Measurements from ENCODE around the gene FEV. TPM values are rescaled to one million over a fixed set of nuclear protein-coding genes. Genes with fewer than 3 reads are reported as not detected.

FEV gene
- total RNA-seq, 2 donors from 2014 or later = not detected

- no peak for DNase-seq
- TF ChIP-seq, protein P1, sequence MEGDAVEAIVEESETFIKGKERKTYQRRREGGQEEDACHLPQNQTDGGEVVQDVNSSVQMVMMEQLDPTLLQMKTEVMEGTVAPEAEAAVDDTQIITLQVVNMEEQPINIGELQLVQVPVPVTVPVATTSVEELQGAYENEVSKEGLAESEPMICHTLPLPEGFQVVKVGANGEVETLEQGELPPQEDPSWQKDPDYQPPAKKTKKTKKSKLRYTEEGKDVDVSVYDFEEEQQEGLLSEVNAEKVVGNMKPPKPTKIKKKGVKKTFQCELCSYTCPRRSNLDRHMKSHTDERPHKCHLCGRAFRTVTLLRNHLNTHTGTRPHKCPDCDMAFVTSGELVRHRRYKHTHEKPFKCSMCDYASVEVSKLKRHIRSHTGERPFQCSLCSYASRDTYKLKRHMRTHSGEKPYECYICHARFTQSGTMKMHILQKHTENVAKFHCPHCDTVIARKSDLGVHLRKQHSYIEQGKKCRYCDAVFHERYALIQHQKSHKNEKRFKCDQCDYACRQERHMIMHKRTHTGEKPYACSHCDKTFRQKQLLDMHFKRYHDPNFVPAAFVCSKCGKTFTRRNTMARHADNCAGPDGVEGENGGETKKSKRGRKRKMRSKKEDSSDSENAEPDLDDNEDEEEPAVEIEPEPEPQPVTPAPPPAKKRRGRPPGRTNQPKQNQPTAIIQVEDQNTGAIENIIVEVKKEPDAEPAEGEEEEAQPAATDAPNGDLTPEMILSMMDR (conservative IDR thresholded peaks at IDR 0.05) = no peak
- Histone ChIP-seq H3K4me3 (ENCODE audit: low read length) (no peak overlapping the region), H3K9ac (ENCODE audit: extremely low read depth, low read length, poor library complexity, severe bottlenecking) (no peak overlapping the region), H3K4me1 (ENCODE audit: control insufficient read depth, insufficient read depth, low read length) (no peaks in the 10 kb centered on the region), H3K9me3 (ENCODE audit: control insufficient read depth, low read length) (no peaks in the 10 kb centered on the region), H3K27ac (ENCODE audit: low read depth, low read length) (no peak overlapping the region), H3K27me3 (ENCODE audit: control insufficient read depth, insufficient read depth, low read length, poor library complexity, severe bottlenecking) (peaks cover 14% of the 10 kb centered on the region), H3K36me3 (ENCODE audit: control insufficient read depth, insufficient read depth, low read length) (no peaks in the 10 kb centered on the region)
- 84 to 88% methylated on average over 4 to 11 of the region's 11 CpGs for WGBS, 2 experiments (ENCODE audit: insufficient coverage in 1 of 2, insufficient read length in 1 of 2)
- H3K36me3 Mint-ChIP-seq (ENCODE audit: low read depth) = no peaks in the 10 kb centered on the region
- H3K9me3 Mint-ChIP-seq = no peaks in the 10 kb centered on the region
- H3K27me3 Mint-ChIP-seq (ENCODE audit: insufficient read depth) = peaks cover 25% of the 10 kb centered on the region
- H3K4me1 Mint-ChIP-seq = no peaks in the 10 kb centered on the region
- H3K4me3 Mint-ChIP-seq = no peak overlapping the region
- no peak overlapping the region for H3K27ac Mint-ChIP-seq
Measured at GRCh38 chr2:219020604-219021365, 35.8 kb upstream of the FEV start.

GRCh38 chr2:219019436-219019835 lies 34.5 kb upstream of the FEV start:
- no peaks in the 10 kb centered on the region for H3K36me3 Mint-ChIP-seq (ENCODE audit: low read depth)
- H3K4me3 Mint-ChIP-seq = no peak overlapping the region
- TF ChIP-seq, protein P1 (conservative IDR thresholded peaks at IDR 0.05) = no peak
- H3K9me3 Mint-ChIP-seq = no peaks in the 10 kb centered on the region
- no peaks in the 10 kb centered on the region for H3K4me1 Mint-ChIP-seq
- Histone ChIP-seq H3K36me3 (ENCODE audit: control insufficient read depth, insufficient read depth, low read length) (no peaks in the 10 kb centered on the region), H3K9ac (ENCODE audit: extremely low read depth, low read length, poor library complexity, severe bottlenecking) (no peak overlapping the region), H3K27me3 (ENCODE audit: control insufficient read depth, insufficient read depth, low read length, poor library complexity, severe bottlenecking) (peaks cover 28% of the 10 kb centered on the region), H3K4me1 (ENCODE audit: control insufficient read depth, insufficient read depth, low read length) (no peaks in the 10 kb centered on the region), H3K9me3 (ENCODE audit: control insufficient read depth, low read length) (no peaks in the 10 kb centered on the region), H3K27ac (ENCODE audit: low read depth, low read length) (no peak overlapping the region), H3K4me3 (ENCODE audit: low read length) (no peak overlapping the region)
- H3K27ac Mint-ChIP-seq = no peak overlapping the region
- 82 to 91% methylated on average over 2 to 6 of the region's 6 CpGs for WGBS, 2 experiments (ENCODE audit: insufficient coverage in 1 of 2, insufficient read length in 1 of 2)
- DNase-seq = no peak
- H3K27me3 Mint-ChIP-seq (ENCODE audit: insufficient read depth) = peaks cover 38% of the 10 kb centered on the region

GRCh38 chr2:219018726-219019125 lies 33.7 kb upstream of the FEV start:
- H3K36me3 ChIP-seq (ENCODE audit: control insufficient read depth, insufficient read depth, low read length) = no peaks in the 10 kb centered on the region
- WGBS, 2 experiments (ENCODE audit: insufficient coverage in 1 of 2, insufficient read length in 1 of 2) = 94 to 95% methylated on average over 8 to 10 of the region's 10 CpGs
- Mint-ChIP-seq H3K9me3 (no peaks in the 10 kb centered on the region), H3K4me3 (no peak overlapping the region), H3K27me3 (ENCODE audit: insufficient read depth) (peaks cover 45% of the 10 kb centered on the region), H3K4me1 (no peaks in the 10 kb centered on the region), H3K27ac (no peak overlapping the region), H3K36me3 (ENCODE audit: low read depth) (no peaks in the 10 kb centered on the region)
- no peaks in the 10 kb centered on the region for H3K9me3 ChIP-seq (ENCODE audit: control insufficient read depth, low read length)
- no peak overlapping the region for H3K27ac ChIP-seq (ENCODE audit: low read depth, low read length)
- no peak for DNase-seq
- H3K27me3 ChIP-seq (ENCODE audit: control insufficient read depth, insufficient read depth, low read length, poor library complexity, severe bottlenecking) = peaks cover 35% of the 10 kb centered on the region
- no peak overlapping the region for H3K9ac ChIP-seq (ENCODE audit: extremely low read depth, low read length, poor library complexity, severe bottlenecking)
- TF ChIP-seq, protein P1 (conservative IDR thresholded peaks at IDR 0.05) = no peak
- H3K4me3 ChIP-seq (ENCODE audit: low read length) = no peak overlapping the region
- no peaks in the 10 kb centered on the region for H3K4me1 ChIP-seq (ENCODE audit: control insufficient read depth, insufficient read depth, low read length)
